Superior temporal gyrus (tissue), 1 donor: Measurements from ENCODE around the gene ABCA3.

ENCODE experiments used
- DNase-seq: peaks from one replicate; pipeline ENCODE4 v3.0.0-alpha.2; 2016; ENCODE audit errors: extremely low spot score

Gene ABCA3

GRCh38 chr16:2235234-2235651, 105.3 kb downstream of the ABCA3 start:
- no peak for DNase-seq

- DNase-seq, result no peak
These were observed 105.7 kb downstream of the ABCA3 start for GRCh38 chr16:2234813-2235170.

- no peak for DNase-seq
These were observed 106.4 kb downstream of the ABCA3 start for GRCh38 chr16:2233872-2234812.

- DNase-seq, result no peak
These were observed 107.3 kb downstream of the ABCA3 start for GRCh38 chr16:2233046-2233775.

GRCh38 chr16:2232094-2232990, 108.2 kb downstream of the ABCA3 start:
- DNase-seq, result no peak

GRCh38 chr16:2231016-2231931, 109.3 kb downstream of the ABCA3 start:
- DNase-seq, result no peak

- DNase-seq, result no peak
These were observed 110.2 kb downstream of the ABCA3 start for GRCh38 chr16:2230376-2230775.

GRCh38 chr16:2229632-2230250, 110.8 kb downstream of the ABCA3 start:
- DNase-seq, result no peak

GRCh38 chr16:2229091-2229490, 111.4 kb downstream of the ABCA3 start:
- DNase-seq, result no peak

GRCh38 chr16:2228161-2228824, 112.2 kb downstream of the ABCA3 start:
- no peak for DNase-seq

GRCh38 chr16:2226918-2227317, 113.6 kb downstream of the ABCA3 start:
- no peak for DNase-seq

- no peak for DNase-seq
These were observed 114.2 kb downstream of the ABCA3 start for GRCh38 chr16:2226245-2226793.
